ENCODE data around the gene MAST4.

MAST4 gene

GRCh38 chr5:66702426-66702825, 106.2 kb downstream of the MAST4 start:
- ChIA-PET CTCF (no interaction called here), POLR2A (no interaction called here)
- Histone ChIP-seq H3K4me3 (ENCODE audit: low read depth, low read length) (no peak overlapping the region), H3K27ac (ENCODE audit: extremely low read depth, low read depth, low read length) (no peak overlapping the region), H3K4me1 (ENCODE audit: control insufficient read depth, insufficient read depth, low read length) (peaks cover 6% of the 10 kb centered on the region), H3K36me3 (ENCODE audit: control insufficient read depth in 2 of 2, insufficient read depth in 1 of 2, low read length in 2 of 2) (no peaks in the 10 kb centered on the region), H3K9me3 (ENCODE audit: control insufficient read depth, insufficient read depth, low read depth, low read length) (no peaks in the 10 kb centered on the region)
- TF ChIP-seq, protein P1, sequence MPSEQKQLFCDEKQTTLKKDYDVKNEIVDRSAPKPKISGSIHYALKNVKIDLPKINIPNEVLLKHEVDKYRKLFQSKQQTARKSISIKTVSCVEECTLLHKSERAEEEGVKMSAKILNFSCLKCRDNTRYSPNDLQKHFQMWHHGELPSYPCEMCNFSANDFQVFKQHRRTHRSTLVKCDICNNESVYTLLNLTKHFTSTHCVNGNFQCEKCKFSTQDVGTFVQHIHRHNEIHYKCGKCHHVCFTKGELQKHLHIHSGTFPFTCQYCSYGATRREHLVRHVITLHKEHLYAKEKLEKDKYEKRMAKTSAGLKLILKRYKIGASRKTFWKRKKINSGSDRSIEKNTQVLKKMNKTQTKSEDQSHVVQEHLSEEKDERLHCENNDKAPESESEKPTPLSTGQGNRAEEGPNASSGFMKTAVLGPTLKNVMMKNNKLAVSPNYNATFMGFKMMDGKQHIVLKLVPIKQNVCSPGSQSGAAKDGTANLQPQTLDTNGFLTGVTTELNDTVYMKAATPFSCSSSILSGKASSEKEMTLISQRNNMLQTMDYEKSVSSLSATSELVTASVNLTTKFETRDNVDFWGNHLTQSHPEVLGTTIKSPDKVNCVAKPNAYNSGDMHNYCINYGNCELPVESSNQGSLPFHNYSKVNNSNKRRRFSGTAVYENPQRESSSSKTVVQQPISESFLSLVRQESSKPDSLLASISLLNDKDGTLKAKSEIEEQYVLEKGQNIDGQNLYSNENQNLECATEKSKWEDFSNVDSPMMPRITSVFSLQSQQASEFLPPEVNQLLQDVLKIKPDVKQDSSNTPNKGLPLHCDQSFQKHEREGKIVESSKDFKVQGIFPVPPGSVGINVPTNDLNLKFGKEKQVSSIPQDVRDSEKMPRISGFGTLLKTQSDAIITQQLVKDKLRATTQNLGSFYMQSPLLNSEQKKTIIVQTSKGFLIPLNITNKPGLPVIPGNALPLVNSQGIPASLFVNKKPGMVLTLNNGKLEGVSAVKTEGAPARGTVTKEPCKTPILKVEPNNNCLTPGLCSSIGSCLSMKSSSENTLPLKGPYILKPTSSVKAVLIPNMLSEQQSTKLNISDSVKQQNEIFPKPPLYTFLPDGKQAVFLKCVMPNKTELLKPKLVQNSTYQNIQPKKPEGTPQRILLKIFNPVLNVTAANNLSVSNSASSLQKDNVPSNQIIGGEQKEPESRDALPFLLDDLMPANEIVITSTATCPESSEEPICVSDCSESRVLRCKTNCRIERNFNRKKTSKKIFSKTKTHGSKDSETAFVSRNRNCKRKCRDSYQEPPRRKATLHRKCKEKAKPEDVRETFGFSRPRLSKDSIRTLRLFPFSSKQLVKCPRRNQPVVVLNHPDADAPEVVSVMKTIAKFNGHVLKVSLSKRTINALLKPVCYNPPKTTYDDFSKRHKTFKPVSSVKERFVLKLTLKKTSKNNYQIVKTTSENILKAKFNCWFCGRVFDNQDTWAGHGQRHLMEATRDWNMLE (tag by site-specific recombination; conservative IDR thresholded peaks at IDR 0.05; ENCODE audit: low read depth) = no peak
- 0 out of 2 replicates have a peak, but pooled peaks have one; percentile 32 for TF ChIP-seq ZNF623 (tag by site-specific recombination; IDR thresholded peaks at IDR 0.05)

DNA sequence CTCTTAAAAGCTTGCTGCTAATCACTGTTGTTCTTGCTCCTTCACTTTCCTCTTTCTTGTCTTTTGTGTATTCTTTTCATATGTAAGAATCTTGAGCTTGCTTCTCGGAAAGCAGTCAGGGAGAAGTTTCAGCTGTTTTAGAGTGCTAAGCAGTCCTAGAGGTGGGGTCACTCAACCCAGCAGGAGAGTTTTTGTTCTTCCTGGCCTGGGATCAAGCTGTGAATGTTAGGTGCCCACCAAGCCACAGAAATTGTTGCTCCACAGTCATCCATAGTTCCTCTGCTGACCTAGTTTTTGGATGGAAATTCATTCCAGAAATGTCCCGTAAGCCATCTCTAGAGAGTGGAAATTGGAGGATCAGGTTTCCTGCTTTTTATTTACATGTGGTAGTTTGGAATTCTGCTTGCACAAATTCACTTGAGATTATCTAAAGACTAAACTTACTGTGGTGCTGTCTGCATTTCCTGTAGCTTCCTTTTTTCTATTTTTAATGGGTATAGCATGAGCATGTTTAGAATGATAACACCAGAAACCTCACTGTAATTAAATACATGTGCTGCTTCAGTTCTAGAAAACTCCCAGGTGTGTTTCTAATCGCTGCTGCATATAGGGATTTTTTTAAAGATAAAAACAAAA, 108.7 kb downstream of the MAST4 start:
- CTCF ChIA-PET = interaction anchor here (0.6 to 1.2 kb wide), 3 partner anchors 12 to 1865 kb away, joined by 3 read pairs; no protein-coding TSS in a partner anchor
- TF ChIP-seq KLF7 (tag by site-specific recombination; IDR thresholded peaks at IDR 0.05; ENCODE audit: borderline replicate concordance) (no peak), ZNF677 (tag by site-specific recombination; IDR thresholded peaks at IDR 0.05) (no peak), ZNF16 (tag by site-specific recombination; IDR thresholded peaks at IDR 0.05; ENCODE audit: low read depth) (no peak), ZNF529 (tag by site-specific recombination; IDR thresholded peaks at IDR 0.05; ENCODE audit: insufficient replicate concordance) (no peak), BCL11A (tag by site-specific recombination; IDR thresholded peaks at IDR 0.05; ENCODE audit: low read depth) (no peak), WT1 (tag by site-specific recombination; IDR thresholded peaks at IDR 0.05) (peak; percentile 58), OSR2 (tag by site-specific recombination; IDR thresholded peaks at IDR 0.05) (peak; percentile 92), ZNF132 (tag by site-specific recombination; IDR thresholded peaks at IDR 0.05; ENCODE audit: borderline replicate concordance) (no peak), ZNF239 (tag by site-specific recombination; IDR thresholded peaks at IDR 0.05) (no peak), ZNF324 (tag by site-specific recombination; IDR thresholded peaks at IDR 0.05) (no peak), ZNF785 (tag by site-specific recombination; IDR thresholded peaks at IDR 0.05) (no peak), ZXDB (tag by site-specific recombination; IDR thresholded peaks at IDR 0.05) (peak; percentile 38; the same call in 1 of the 2 replicates), ZNF174 (tag by site-specific recombination; IDR thresholded peaks at IDR 0.05) (no peak), SP7 (tag by site-specific recombination; IDR thresholded peaks at IDR 0.05) (peak; percentile 34; the same call in 1 of the 2 replicates), FEZF1 (tag by site-specific recombination; IDR thresholded peaks at IDR 0.05) (0 out of 2 replicates have a peak, but pooled peaks have one; percentile 13), HOXA7 (CRISPR knock-in tag; IDR thresholded peaks at IDR 0.05; ENCODE audit: borderline replicate concordance) (no peak), ZNF558 (tag by site-specific recombination; IDR thresholded peaks at IDR 0.05) (no peak), YY1 (tag by site-specific recombination; IDR thresholded peaks at IDR 0.05) (no peak), ZNF274 (IDR thresholded peaks at IDR 0.05; ENCODE audit: low read length) (no peak), ZNF274 (tag by site-specific recombination; IDR thresholded peaks at IDR 0.05; ENCODE audit: borderline replicate concordance) (no peak), ZNF660 (tag by site-specific recombination; IDR thresholded peaks at IDR 0.05) (no peak)
- TF ChIP-seq, protein P2, sequence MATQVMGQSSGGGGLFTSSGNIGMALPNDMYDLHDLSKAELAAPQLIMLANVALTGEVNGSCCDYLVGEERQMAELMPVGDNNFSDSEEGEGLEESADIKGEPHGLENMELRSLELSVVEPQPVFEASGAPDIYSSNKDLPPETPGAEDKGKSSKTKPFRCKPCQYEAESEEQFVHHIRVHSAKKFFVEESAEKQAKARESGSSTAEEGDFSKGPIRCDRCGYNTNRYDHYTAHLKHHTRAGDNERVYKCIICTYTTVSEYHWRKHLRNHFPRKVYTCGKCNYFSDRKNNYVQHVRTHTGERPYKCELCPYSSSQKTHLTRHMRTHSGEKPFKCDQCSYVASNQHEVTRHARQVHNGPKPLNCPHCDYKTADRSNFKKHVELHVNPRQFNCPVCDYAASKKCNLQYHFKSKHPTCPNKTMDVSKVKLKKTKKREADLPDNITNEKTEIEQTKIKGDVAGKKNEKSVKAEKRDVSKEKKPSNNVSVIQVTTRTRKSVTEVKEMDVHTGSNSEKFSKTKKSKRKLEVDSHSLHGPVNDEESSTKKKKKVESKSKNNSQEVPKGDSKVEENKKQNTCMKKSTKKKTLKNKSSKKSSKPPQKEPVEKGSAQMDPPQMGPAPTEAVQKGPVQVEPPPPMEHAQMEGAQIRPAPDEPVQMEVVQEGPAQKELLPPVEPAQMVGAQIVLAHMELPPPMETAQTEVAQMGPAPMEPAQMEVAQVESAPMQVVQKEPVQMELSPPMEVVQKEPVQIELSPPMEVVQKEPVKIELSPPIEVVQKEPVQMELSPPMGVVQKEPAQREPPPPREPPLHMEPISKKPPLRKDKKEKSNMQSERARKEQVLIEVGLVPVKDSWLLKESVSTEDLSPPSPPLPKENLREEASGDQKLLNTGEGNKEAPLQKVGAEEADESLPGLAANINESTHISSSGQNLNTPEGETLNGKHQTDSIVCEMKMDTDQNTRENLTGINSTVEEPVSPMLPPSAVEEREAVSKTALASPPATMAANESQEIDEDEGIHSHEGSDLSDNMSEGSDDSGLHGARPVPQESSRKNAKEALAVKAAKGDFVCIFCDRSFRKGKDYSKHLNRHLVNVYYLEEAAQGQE (tag by site-specific recombination; IDR thresholded peaks at IDR 0.05) = no peak
- TF ChIP-seq, protein P3, sequence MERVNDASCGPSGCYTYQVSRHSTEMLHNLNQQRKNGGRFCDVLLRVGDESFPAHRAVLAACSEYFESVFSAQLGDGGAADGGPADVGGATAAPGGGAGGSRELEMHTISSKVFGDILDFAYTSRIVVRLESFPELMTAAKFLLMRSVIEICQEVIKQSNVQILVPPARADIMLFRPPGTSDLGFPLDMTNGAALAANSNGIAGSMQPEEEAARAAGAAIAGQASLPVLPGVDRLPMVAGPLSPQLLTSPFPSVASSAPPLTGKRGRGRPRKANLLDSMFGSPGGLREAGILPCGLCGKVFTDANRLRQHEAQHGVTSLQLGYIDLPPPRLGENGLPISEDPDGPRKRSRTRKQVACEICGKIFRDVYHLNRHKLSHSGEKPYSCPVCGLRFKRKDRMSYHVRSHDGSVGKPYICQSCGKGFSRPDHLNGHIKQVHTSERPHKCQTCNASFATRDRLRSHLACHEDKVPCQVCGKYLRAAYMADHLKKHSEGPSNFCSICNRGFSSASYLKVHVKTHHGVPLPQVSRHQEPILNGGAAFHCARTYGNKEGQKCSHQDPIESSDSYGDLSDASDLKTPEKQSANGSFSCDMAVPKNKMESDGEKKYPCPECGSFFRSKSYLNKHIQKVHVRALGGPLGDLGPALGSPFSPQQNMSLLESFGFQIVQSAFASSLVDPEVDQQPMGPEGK (tag by site-specific recombination; IDR thresholded peaks at IDR 0.05) = no peak

More for the DNA sequence above, 108.7 kb downstream of the MAST4 start:
- Histone ChIP-seq H3K4me1 (ENCODE audit: control insufficient read depth, insufficient read depth, low read length) (peaks cover 6% of the 10 kb centered on the region), H3K36me3 (ENCODE audit: control insufficient read depth in 2 of 2, insufficient read depth in 1 of 2, low read length in 2 of 2) (no peaks in the 10 kb centered on the region), H3K4me3 (ENCODE audit: low read depth, low read length) (no peak overlapping the region), H3K27ac (ENCODE audit: extremely low read depth, low read depth, low read length) (no peak overlapping the region), H3K9me3 (ENCODE audit: control insufficient read depth, insufficient read depth, low read depth, low read length) (no peaks in the 10 kb centered on the region)
- POLR2A ChIA-PET = interaction anchor here (1.1 kb wide), 1 partner anchor 31 kb away, joined by 4 read pairs; no protein-coding TSS in a partner anchor
